Measurements from ENCODE around the gene FBRS.

The FBRS gene

DNA sequence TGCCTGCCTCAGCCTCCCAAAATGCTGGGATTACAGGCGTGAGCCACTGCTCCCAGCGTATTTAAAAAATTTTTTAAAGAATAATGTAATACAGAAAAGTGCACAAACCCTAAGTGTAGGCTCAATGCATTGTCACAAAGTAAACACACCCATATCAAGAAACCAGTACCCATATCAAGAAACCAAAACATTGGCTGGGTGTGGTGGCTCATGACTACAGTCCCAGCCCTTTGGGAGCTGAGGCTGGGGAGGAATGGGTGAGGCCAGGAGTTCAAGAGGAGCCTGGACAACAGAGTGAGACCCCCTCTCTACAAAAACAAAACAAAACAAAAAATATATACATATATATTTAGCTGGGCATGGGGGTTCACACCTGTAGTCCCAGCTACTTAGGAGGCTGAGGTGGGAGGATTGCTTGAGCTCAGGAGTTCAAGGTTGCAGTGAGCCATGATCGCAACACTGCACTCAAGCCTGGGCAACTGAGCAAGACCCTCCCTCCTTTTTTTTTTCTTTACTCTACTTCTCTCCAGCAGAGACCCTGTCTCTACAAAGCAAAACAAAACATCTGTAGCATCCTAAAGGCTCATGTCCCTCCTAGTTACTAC is 16.8 kb upstream of the FBRS start:
- no peak for ATAC-seq

DNA sequence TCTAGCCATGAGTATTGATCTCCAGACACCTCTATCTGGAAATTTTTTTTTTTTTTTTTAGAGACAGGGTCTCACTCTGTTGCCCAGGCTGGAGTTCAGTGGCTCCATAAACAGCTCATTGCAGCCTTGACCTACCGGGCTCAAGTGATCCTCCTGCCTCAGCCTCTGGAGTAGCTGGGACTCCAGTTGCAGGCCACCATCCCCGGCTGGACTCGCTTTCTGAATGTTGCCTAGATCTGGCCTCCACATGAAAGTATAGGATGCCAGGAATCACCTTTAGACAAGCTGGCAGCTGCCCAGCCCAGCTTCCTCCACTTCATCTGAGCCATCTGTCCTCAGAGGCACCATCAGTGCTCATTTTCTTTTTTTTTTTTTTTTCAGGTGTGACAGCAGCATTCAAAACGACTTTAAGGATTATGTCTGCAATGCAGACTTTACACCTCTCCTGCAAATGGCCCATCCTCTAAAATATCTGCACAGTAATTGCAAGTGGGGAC is 13.8 kb upstream of the FBRS start:
- no peak for ATAC-seq
- TF ChIP-seq POU6F1 (CRISPR knock-in tag; IDR thresholded peaks at IDR 0.05; ENCODE audit: borderline replicate concordance, low read depth) (no peak), ZFP3 (CRISPR knock-in tag; IDR thresholded peaks at IDR 0.05) (no peak)

More for the DNA sequence above, 16.8 kb upstream of the FBRS start:
- TF ChIP-seq, protein P1, sequence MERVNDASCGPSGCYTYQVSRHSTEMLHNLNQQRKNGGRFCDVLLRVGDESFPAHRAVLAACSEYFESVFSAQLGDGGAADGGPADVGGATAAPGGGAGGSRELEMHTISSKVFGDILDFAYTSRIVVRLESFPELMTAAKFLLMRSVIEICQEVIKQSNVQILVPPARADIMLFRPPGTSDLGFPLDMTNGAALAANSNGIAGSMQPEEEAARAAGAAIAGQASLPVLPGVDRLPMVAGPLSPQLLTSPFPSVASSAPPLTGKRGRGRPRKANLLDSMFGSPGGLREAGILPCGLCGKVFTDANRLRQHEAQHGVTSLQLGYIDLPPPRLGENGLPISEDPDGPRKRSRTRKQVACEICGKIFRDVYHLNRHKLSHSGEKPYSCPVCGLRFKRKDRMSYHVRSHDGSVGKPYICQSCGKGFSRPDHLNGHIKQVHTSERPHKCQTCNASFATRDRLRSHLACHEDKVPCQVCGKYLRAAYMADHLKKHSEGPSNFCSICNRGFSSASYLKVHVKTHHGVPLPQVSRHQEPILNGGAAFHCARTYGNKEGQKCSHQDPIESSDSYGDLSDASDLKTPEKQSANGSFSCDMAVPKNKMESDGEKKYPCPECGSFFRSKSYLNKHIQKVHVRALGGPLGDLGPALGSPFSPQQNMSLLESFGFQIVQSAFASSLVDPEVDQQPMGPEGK (CRISPR knock-in tag; IDR thresholded peaks at IDR 0.05; ENCODE audit: borderline replicate concordance), result no peak
- no peak for TF ChIP-seq PPARA (CRISPR knock-in tag; IDR thresholded peaks at IDR 0.05; ENCODE audit: borderline replicate concordance)
- TF ChIP-seq BACH2 (CRISPR knock-in tag; IDR thresholded peaks at IDR 0.05; ENCODE audit: borderline replicate concordance), result no peak
- TF ChIP-seq ARNTL (CRISPR knock-in tag; IDR thresholded peaks at IDR 0.05; ENCODE audit: borderline replicate concordance, low read depth), result no peak
- TF ChIP-seq, protein P2, sequence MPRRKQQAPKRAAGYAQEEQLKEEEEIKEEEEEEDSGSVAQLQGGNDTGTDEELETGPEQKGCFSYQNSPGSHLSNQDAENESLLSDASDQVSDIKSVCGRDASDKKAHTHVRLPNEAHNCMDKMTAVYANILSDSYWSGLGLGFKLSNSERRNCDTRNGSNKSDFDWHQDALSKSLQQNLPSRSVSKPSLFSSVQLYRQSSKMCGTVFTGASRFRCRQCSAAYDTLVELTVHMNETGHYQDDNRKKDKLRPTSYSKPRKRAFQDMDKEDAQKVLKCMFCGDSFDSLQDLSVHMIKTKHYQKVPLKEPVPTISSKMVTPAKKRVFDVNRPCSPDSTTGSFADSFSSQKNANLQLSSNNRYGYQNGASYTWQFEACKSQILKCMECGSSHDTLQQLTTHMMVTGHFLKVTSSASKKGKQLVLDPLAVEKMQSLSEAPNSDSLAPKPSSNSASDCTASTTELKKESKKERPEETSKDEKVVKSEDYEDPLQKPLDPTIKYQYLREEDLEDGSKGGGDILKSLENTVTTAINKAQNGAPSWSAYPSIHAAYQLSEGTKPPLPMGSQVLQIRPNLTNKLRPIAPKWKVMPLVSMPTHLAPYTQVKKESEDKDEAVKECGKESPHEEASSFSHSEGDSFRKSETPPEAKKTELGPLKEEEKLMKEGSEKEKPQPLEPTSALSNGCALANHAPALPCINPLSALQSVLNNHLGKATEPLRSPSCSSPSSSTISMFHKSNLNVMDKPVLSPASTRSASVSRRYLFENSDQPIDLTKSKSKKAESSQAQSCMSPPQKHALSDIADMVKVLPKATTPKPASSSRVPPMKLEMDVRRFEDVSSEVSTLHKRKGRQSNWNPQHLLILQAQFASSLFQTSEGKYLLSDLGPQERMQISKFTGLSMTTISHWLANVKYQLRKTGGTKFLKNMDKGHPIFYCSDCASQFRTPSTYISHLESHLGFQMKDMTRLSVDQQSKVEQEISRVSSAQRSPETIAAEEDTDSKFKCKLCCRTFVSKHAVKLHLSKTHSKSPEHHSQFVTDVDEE (CRISPR knock-in tag; IDR thresholded peaks at IDR 0.05), result no peak
- TF ChIP-seq RARB (CRISPR knock-in tag; IDR thresholded peaks at IDR 0.05), result no peak
- no peak for TF ChIP-seq ZFP3 (CRISPR knock-in tag; IDR thresholded peaks at IDR 0.05)

- ATAC-seq, result no peak
- TF ChIP-seq, protein P1 (CRISPR knock-in tag; IDR thresholded peaks at IDR 0.05; ENCODE audit: borderline replicate concordance), result no peak
- no peak for TF ChIP-seq ZC3H10 (CRISPR knock-in tag; IDR thresholded peaks at IDR 0.05)
- TF ChIP-seq PPARA (CRISPR knock-in tag; IDR thresholded peaks at IDR 0.05; ENCODE audit: borderline replicate concordance), result no peak
- no peak for TF ChIP-seq ZNF8 (CRISPR knock-in tag; IDR thresholded peaks at IDR 0.05)
- TF ChIP-seq ISL1 (CRISPR knock-in tag; IDR thresholded peaks at IDR 0.05), result no peak
- no peak for TF ChIP-seq OSR1 (CRISPR knock-in tag; IDR thresholded peaks at IDR 0.05)
- TF ChIP-seq ARNTL (CRISPR knock-in tag; IDR thresholded peaks at IDR 0.05; ENCODE audit: borderline replicate concordance, low read depth), result no peak
- TF ChIP-seq ZNF565 (CRISPR knock-in tag; conservative IDR thresholded peaks at IDR 0.05; ENCODE audit: low read depth), result no peak
Observed at GRCh38 chr16:30645727-30646126, 12.5 kb upstream of the FBRS start.

GRCh38 chr16:30647274-30647571 is 11.0 kb upstream of the FBRS start:
- ATAC-seq, result no peak
- TF ChIP-seq PPARA (CRISPR knock-in tag; IDR thresholded peaks at IDR 0.05; ENCODE audit: borderline replicate concordance) (no peak), POU6F1 (CRISPR knock-in tag; IDR thresholded peaks at IDR 0.05; ENCODE audit: borderline replicate concordance, low read depth) (no peak), ZNF70 (CRISPR knock-in tag; IDR thresholded peaks at IDR 0.05) (no peak), CSDC2 (CRISPR knock-in tag; IDR thresholded peaks at IDR 0.05) (no peak), ARNTL (CRISPR knock-in tag; IDR thresholded peaks at IDR 0.05; ENCODE audit: borderline replicate concordance, low read depth) (no peak), ESRRG (CRISPR knock-in tag; IDR thresholded peaks at IDR 0.05) (no peak), OSR1 (CRISPR knock-in tag; IDR thresholded peaks at IDR 0.05) (no peak), ZNF565 (CRISPR knock-in tag; conservative IDR thresholded peaks at IDR 0.05; ENCODE audit: low read depth) (no peak), TCF4 (CRISPR knock-in tag; IDR thresholded peaks at IDR 0.05; ENCODE audit: borderline replicate concordance) (no peak)
- TF ChIP-seq, protein P3, sequence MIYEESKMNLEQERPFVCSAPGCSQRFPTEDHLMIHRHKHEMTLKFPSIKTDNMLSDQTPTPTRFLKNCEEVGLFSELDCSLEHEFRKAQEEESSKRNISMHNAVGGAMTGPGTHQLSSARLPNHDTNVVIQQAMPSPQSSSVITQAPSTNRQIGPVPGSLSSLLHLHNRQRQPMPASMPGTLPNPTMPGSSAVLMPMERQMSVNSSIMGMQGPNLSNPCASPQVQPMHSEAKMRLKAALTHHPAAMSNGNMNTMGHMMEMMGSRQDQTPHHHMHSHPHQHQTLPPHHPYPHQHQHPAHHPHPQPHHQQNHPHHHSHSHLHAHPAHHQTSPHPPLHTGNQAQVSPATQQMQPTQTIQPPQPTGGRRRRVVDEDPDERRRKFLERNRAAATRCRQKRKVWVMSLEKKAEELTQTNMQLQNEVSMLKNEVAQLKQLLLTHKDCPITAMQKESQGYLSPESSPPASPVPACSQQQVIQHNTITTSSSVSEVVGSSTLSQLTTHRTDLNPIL (CRISPR knock-in tag; IDR thresholded peaks at IDR 0.05; ENCODE audit: low read depth), result no peak
- TF ChIP-seq, protein P1 (CRISPR knock-in tag; IDR thresholded peaks at IDR 0.05; ENCODE audit: borderline replicate concordance), result no peak

Measured in SK-N-SH treated with all-trans-retinoic acid at 6 μM for 48 hours (cell line).